ENCODE measurements around the gene CEMP1. TPM values are rescaled to one million over a fixed set of nuclear protein-coding genes. Genes with fewer than 3 reads are reported as not detected.
A peak's percentile ranks its signal among the peaks of the same experiment; 100 is the strongest.

Gene CEMP1
- total RNA-seq, 1 experiment from 2014 or later: not detected

DNA sequence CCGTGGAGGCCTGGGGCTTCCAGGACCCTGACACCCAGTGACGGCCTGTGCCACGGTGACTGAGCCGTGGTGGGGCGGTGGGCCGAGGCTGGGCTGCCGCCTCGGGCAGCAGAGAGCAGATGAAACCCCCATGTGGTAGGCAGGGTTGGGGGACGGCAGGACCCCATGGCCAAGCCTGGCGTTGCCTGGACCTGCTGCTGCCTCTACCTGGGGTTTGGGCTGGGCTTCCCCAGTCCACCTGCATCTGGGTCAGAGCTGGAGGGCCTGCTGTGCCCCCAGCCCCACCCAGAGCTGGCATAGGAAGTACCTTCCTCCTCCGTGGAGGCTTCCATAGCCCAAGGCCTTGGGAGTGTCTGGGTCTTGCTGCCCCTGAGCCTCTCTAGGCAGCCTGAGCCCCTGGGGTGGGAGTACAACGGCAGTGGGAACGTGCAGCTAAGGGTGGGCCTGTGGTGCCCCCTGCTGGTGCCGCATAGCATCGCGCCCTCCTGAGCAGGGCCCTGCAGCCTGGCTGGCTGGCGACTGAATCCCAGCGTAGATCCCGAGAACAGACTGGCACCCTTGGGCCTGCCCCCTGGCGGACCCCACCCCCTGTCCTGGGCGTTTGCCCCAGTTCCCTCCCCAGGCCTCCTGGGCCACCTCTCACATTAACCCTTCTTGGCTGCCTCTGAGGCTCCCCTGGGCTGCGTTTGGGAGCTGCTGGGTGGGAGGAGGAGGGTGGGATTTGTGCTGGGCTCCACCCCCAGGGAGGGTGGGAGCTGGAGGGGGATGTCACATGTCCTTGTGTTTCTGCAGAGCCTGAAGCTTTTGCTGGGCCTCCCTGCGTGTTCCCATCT, 30.1 kb downstream of the CEMP1 start:
- no peak overlapping the region for H3K4me3 ChIP-seq (ENCODE audit: low read depth in 2 of 2, low read length in 2 of 2)
- DNase-seq (ENCODE audit: low read depth, low spot score) (peak; percentile 42), ATAC-seq (peak; percentile 94)
- ChIA-PET POLR2A (interaction anchor here (0.6 to 0.7 kb wide), 2 partner anchors 32 to 33 kb away, joined by 5 to 10 read pairs; no protein-coding TSS in a partner anchor), CTCF (interaction anchor here (0.6 to 1.9 kb wide), 8 partner anchors 13 to 212 kb away, joined by 3 to 6 read pairs (median 4); partner anchors contain the start of genes NTN3 and TBC1D24)
- H3K9me3 ChIP-seq (ENCODE audit: control insufficient read depth, insufficient read depth, low read depth, low read length): no peaks in the 10 kb centered on the region
- TF ChIP-seq, protein P1, sequence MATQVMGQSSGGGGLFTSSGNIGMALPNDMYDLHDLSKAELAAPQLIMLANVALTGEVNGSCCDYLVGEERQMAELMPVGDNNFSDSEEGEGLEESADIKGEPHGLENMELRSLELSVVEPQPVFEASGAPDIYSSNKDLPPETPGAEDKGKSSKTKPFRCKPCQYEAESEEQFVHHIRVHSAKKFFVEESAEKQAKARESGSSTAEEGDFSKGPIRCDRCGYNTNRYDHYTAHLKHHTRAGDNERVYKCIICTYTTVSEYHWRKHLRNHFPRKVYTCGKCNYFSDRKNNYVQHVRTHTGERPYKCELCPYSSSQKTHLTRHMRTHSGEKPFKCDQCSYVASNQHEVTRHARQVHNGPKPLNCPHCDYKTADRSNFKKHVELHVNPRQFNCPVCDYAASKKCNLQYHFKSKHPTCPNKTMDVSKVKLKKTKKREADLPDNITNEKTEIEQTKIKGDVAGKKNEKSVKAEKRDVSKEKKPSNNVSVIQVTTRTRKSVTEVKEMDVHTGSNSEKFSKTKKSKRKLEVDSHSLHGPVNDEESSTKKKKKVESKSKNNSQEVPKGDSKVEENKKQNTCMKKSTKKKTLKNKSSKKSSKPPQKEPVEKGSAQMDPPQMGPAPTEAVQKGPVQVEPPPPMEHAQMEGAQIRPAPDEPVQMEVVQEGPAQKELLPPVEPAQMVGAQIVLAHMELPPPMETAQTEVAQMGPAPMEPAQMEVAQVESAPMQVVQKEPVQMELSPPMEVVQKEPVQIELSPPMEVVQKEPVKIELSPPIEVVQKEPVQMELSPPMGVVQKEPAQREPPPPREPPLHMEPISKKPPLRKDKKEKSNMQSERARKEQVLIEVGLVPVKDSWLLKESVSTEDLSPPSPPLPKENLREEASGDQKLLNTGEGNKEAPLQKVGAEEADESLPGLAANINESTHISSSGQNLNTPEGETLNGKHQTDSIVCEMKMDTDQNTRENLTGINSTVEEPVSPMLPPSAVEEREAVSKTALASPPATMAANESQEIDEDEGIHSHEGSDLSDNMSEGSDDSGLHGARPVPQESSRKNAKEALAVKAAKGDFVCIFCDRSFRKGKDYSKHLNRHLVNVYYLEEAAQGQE (IDR thresholded peaks at IDR 0.05; ENCODE audit: insufficient read depth in 1 of 2, low read depth in 2 of 2, low read length in 1 of 2): peak in 1 of 2 experiments; percentile 52; a peak in 1 of 4 replicates
- TF ChIP-seq SIN3A (IDR thresholded peaks at IDR 0.05; ENCODE audit: borderline replicate concordance, insufficient read depth, low read depth, low read length): no peak
- TF ChIP-seq, protein P2, sequence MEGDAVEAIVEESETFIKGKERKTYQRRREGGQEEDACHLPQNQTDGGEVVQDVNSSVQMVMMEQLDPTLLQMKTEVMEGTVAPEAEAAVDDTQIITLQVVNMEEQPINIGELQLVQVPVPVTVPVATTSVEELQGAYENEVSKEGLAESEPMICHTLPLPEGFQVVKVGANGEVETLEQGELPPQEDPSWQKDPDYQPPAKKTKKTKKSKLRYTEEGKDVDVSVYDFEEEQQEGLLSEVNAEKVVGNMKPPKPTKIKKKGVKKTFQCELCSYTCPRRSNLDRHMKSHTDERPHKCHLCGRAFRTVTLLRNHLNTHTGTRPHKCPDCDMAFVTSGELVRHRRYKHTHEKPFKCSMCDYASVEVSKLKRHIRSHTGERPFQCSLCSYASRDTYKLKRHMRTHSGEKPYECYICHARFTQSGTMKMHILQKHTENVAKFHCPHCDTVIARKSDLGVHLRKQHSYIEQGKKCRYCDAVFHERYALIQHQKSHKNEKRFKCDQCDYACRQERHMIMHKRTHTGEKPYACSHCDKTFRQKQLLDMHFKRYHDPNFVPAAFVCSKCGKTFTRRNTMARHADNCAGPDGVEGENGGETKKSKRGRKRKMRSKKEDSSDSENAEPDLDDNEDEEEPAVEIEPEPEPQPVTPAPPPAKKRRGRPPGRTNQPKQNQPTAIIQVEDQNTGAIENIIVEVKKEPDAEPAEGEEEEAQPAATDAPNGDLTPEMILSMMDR (IDR thresholded peaks at IDR 0.05): peak; percentile 97
- BruUV-seq (replicated peaks): no TSS peak
- no peak overlapping the region; the same call in 1 of the 2 replicates for H3K27ac ChIP-seq (ENCODE audit: low read length)
- intact Hi-C loops (cut with micrococcal nuclease; ENCODE audit: unreplicated experiment): no loop called here
- H3K27me3 ChIP-seq (ENCODE audit: control insufficient read depth, insufficient read depth, low read length): no peaks in the 10 kb centered on the region
- in situ Hi-C loops (cut with HindIII; ENCODE audit: low pct_unique_long_range_greater_than_20kb, low sequenced_read_pairs): no loop called here
- no peaks in the 10 kb centered on the region; the same call in 1 of the 2 replicates for H3K36me3 ChIP-seq (ENCODE audit: control insufficient read depth, insufficient read depth, low read length)
- peaks cover 23% of the 10 kb centered on the region for H3K4me1 ChIP-seq (ENCODE audit: control insufficient read depth, insufficient read depth, low read length)

DNA sequence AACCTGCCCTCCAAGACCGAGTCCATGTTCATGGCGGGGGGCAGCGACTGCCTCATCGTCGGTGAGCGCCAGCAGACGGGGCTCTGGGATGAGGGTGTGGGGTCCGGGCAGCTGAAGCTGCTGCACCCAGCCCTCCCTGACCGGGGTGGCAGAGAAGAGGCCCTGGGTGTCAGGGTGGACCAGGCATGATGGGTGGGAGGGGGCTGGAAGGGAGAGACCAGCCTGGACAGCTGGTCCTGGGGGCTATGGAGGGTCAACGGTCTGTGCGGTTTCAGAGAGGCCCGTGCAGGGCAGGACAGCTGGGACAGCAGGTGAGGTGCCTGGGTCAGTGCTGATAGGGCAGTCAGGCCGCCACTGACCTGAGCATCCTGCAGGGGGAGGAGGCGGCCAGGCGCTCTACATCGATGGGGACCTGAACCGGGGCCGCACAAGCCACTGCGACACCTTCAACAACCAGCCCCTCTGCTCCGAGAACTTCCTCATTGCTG, 30.7 kb downstream of the CEMP1 start:
- no peak for DNase-seq (ENCODE audit: low read depth, low spot score)
- ChIA-PET POLR2A (no interaction called here), CTCF (interaction anchor here (1.0 to 1.9 kb wide), 3 partner anchors 14 to 211 kb away, joined by 4 to 6 read pairs (median 4); partner anchors contain the start of gene NTN3)
- peak; percentile 48 for ATAC-seq
- Histone ChIP-seq H3K9me3 (ENCODE audit: control insufficient read depth, insufficient read depth, low read depth, low read length) (no peaks in the 10 kb centered on the region), H3K36me3 (ENCODE audit: control insufficient read depth, insufficient read depth, low read length) (no peaks in the 10 kb centered on the region; the same call in 1 of the 2 replicates), H3K4me1 (ENCODE audit: control insufficient read depth, insufficient read depth, low read length) (peaks cover 23% of the 10 kb centered on the region), H3K4me3 (ENCODE audit: low read depth in 2 of 2, low read length in 2 of 2) (no peak overlapping the region), H3K27me3 (ENCODE audit: control insufficient read depth, insufficient read depth, low read length) (no peaks in the 10 kb centered on the region), H3K27ac (ENCODE audit: low read length) (no peak overlapping the region)
- in situ Hi-C loops (cut with HindIII; ENCODE audit: low pct_unique_long_range_greater_than_20kb, low sequenced_read_pairs) (no loop called here), intact Hi-C loops (cut with micrococcal nuclease; ENCODE audit: unreplicated experiment) (no loop called here)
- TF ChIP-seq, protein P1 (IDR thresholded peaks at IDR 0.05; ENCODE audit: insufficient read depth in 1 of 2, low read depth in 2 of 2, low read length in 1 of 2): no peak
- TF ChIP-seq POLR2AphosphoS5 (IDR thresholded peaks at IDR 0.05; ENCODE audit: low read depth, low read length): no peak
- TF ChIP-seq, protein P2 (IDR thresholded peaks at IDR 0.05): no peak
- no peak for TF ChIP-seq TCF7L2 (IDR thresholded peaks at IDR 0.05; ENCODE audit: low read depth, low read length)
- no peak for TF ChIP-seq SIN3A (IDR thresholded peaks at IDR 0.05; ENCODE audit: borderline replicate concordance, insufficient read depth, low read depth, low read length)
- BruUV-seq (replicated peaks): no TSS peak

Measured in Panc1 (cell line).